ENCODE data around the gene LRR1.
"Not testable (repeated sequence)": the region's sequence is repeated elsewhere in the genome, so short reads cannot be mapped to it uniquely, and the experiment has no call there.

Gene LRR1

DNA sequence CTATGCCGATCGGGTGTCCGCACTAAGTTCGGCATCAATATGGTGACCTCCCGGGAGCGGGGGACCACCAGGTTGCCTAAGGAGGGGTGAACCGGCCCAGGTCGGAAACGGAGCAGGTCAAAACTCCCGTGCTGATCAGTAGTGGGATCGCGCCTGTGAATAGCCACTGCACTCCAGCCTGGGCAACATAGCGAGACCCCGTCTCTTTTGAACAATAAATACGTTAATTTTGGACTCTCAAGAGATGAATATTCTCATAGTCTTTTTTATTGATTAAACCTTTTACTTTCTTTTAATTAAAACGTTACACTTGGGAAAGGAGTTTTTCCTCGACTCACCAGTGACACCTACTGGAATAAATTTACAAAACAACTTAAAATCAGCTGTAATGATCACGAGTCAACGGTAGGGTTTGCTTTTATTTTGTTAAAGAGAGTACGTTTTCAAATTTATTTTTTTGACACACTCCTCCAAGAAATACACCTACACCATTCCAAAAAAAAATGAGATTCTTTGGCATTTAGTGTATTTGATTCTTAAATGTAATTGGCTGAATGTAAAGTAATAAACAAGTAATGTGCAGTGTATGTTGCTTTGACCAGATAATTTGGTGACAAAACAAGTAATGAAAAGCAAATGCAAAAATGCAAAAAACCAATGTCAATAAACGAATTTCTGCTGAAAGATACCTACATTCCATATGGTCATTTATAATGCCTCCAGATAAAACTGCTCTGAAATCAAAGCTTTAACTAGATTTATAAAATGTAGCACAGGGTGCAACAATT lies 11.9 kb upstream of the LRR1 start:
- FAIRE-seq = peak; percentile 33

GRCh38 chr14:49589387-49589786 lies 9.4 kb upstream of the LRR1 start:
- no peak for FAIRE-seq

DNA sequence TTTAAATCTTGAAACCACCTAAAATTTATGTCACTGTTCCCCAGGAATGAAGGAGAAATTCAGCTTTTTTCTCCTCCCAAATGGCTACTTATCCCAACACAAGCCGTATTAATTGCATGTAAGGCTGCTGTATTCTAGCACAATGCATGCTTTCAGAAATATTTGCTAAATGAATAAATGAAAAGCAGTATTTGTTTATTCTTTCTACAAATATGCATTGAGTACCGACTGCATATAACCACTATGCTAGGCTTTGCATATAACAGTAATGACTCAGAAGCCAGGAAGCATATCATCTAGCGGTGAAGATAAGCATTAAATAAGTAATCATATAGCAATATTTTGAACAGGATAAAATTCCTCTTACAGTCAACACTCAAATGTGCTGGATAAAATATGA lies 5.7 kb upstream of the LRR1 start:
- FAIRE-seq = no peak

DNA sequence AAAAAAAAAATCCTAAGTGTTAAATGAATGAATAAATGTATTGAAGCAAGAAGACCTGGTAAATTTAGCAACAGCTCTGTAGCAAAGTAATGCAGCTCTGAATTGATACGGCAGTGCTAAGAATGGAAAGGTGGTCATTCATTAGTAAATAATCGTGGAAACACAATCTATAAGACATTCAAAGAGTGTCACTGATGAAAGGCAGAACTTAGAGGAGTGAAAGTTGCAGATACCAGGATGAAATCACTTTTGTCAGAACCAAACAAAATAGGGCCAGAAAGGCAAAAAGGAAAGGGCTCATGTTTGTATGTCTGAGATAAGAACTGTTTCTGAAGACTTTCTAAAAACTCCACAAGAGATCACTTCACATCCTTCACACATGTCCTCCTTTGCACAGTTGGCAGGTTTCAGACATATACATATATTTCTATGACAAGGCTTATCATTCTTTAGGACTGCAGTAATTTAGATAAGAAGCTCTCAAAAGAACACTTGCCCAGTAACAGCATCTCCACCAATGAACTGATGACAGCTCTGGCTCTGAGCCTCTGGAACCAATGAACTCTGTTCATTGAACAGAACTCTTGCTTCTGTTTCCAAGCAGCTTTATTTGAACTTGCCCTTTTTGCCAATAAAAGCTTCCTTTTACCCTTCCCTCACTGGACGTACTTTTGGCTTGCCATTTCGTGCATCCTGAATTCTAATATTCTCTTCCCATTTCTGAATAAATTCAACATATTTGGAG lies 4.2 kb upstream of the LRR1 start:
- peak; percentile 10 for FAIRE-seq

DNA sequence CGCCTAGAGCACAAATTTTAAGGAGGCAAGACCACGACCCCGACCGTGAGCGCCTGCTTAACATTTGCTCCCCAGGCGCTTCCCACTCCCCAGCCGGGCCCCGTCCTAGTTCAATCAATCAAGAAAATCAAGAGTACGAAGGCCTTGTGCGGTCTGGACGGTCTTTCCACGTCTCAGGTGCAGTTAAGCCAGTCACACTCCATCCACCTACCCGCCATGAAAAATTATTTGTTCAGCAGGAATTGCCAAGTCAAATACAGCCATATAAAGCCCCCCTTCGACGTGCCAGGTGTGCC lies 603 bp upstream of the LRR1 start:
- no peak for FAIRE-seq

- no peak for FAIRE-seq
These were observed 8.8 kb downstream of the LRR1 start for GRCh38 chr14:49607583-49607982.

DNA sequence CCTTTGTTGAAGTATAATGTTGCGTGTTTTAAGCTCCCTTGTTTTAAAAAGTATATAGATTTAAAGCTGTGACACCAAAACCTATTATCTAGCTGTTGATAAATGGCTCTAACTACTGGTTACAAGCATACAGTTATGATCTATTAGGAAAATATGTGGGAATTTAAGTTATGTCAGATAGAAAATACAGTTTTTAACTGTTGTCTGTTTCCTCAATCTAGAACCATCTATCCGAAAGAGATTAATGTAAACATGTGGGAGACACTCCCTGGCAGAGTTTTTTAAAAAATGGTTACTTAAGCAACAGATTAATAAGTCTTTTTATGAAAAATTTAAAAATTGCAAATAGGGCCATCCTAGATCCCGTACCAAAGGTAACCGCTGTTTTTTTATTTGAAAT lies 13.5 kb downstream of the LRR1 start:
- FAIRE-seq = no peak

GRCh38 chr14:49612671-49613070 lies 13.9 kb downstream of the LRR1 start:
- no peak for FAIRE-seq

GRCh38 chr14:49614196-49614595 lies 15.5 kb downstream of the LRR1 start:
- FAIRE-seq = no peak

- FAIRE-seq = no peak
These were observed 17.0 kb downstream of the LRR1 start for GRCh38 chr14:49615776-49616175.

- no peak for FAIRE-seq
These were observed 19.2 kb downstream of the LRR1 start for GRCh38 chr14:49617852-49618519.

GRCh38 chr14:49619273-49619672 lies 20.5 kb downstream of the LRR1 start:
- not testable (repeated sequence) for FAIRE-seq

- FAIRE-seq = no peak
These were observed 21.0 kb downstream of the LRR1 start for GRCh38 chr14:49619730-49620129.

GRCh38 chr14:49620182-49621113 lies 21.7 kb downstream of the LRR1 start, which contains the start of the genes MGAT2 and RPL36AL:
MGAT2 (plus strand) TSS chr14:49620799; CDS start chr14:49621269, 470 bp downstream.
RPL36AL (minus strand) TSS chr14:49620626; CDS start chr14:49619104, 1,522 bp downstream.
- FAIRE-seq = no peak

DNA sequence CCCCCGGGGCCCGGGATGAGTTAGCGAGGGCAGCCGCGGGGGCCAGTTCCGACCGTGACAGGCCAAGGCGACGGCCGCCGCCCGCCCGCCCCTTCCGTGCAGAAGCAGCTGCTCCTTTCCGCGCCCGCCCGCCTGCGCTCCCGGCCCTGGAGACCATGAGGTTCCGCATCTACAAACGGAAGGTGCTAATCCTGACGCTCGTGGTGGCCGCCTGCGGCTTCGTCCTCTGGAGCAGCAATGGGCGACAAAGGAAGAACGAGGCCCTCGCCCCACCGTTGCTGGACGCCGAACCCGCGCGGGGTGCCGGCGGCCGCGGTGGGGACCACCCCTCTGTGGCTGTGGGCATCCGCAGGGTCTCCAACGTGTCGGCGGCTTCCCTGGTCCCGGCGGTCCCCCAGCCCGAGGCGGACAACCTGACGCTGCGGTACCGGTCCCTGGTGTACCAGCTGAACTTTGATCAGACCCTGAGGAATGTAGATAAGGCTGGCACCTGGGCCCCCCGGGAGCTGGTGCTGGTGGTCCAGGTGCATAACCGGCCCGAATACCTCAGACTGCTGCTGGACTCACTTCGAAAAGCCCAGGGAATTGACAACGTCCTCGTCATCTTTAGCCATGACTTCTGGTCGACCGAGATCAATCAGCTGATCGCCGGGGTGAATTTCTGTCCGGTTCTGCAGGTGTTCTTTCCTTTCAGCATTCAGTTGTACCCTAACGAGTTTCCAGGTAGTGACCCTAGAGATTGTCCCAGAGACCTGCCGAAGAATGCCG lies 22.6 kb downstream of the LRR1 start:
- FAIRE-seq = no peak

DNA sequence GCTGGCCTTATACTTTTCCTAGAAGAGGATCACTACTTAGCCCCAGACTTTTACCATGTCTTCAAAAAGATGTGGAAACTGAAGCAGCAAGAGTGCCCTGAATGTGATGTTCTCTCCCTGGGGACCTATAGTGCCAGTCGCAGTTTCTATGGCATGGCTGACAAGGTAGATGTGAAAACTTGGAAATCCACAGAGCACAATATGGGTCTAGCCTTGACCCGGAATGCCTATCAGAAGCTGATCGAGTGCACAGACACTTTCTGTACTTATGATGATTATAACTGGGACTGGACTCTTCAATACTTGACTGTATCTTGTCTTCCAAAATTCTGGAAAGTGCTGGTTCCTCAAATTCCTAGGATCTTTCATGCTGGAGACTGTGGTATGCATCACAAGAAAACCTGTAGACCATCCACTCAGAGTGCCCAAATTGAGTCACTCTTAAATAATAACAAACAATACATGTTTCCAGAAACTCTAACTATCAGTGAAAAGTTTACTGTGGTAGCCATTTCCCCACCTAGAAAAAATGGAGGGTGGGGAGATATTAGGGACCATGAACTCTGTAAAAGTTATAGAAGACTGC lies 23.4 kb downstream of the LRR1 start:
- FAIRE-seq = no peak

DNA sequence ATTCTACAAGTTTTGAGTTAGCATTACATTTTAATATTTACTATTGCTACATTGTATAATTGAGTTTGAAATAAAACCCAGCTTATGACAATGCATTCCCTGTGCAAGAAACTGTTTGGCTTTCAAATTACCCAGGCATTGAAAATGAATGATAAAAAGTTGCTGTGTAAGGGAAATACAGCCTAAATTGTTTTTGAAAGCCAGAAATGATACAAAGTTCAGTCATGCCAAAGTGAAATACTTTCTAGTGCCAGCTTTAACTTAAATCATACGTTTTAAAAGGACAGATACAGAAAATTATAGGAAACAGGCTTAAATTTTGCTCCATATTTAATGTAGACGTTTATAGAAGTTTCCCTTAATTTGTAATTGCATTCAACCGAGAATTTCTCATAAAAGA lies 24.6 kb downstream of the LRR1 start:
- FAIRE-seq = no peak

DNA sequence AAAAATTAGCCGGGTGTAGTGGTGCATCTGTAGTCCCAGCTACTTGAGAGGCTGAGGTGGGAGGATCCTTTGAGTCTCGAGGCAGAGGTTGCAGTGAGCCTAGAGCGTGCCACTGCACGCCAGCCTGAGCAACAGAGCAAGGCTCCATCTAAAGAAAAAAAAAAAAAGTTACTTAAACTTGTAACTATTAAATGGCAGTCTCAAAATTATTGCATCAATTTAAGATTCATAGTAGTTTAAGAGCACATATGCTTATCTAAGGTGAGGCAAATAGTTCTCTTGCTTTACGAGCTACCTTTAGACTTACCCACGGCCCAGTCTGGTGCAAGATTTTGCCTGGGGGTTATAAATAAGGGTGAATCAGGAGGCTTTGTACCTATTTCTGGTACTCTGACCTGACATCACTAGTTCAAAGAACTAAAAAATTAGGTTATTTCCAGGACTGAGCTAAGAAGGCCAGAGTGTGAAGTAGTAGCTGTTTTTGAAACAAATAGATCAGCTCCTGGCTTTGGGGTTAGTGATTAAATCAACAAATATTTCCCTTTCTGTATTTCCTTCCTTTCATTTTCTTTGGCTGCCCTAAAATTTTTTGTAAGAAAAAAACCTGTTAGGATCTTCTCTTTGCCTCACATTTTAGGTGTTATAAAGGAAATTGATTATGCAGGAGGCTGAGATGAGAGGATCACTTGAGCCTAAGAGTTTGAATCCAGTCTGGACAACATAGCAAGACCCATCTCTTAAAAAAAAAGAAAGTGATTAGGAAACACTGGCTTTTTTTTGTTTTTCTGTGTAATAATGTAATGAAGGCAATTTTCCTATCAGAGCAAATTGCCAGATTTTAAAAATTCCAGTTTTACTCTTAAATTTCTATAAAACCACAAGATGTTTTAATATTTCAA lies 25.4 kb downstream of the LRR1 start:
- no peak for FAIRE-seq

DNA sequence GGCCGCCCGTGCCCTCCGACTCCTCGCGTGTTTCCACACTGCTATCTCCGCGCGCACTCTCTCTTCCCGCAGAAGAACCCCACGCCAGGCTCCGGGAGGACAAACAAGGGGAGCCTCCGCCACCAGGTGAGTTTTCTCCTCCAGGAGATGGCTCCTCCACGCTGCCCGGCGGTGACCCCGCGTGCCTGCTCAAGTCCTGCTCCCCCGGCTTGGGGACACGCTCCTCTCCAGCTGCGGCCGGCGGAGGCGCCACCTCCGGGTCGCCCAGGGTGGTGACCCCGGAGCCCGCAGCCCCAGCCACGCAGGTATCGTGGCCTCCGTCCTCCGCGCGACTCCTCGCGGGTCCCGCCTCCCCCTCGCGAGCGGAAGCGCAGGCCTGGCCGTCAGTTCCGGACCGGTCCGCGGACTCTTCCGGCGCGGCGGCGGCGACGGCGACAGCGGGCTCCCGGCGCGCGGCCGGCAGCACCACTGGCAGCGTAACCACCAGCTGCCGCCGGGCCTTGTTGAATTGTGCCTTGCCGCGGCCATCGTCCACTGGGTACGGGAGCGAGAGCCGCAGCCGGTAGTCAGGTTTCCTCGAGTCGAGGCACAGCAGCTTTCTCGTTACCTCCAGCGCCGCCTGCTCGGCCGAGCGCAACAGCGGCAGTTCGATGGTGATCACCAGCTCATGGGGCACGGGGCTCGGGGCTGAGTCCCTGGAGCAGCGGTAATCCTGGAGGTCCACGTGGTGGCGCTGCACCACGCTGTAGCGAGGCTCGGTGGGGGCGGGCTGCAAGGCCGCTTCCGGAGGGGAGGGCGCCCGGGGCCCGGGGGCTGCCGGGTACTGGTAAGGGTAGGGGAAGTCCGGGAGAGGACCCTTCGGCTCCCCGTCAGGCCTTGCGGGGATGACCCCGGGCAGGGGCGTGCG lies 35.2 kb downstream of the LRR1 start:
- FAIRE-seq = no peak
